H9 (cell line): ENCODE data around the gene MLLT3. TPM values are rescaled to one million over a fixed set of nuclear protein-coding genes. Genes with fewer than 3 reads are reported as not detected.

Experiments used
- DNase-seq: peaks from one replicate; pipeline ENCODE4 v3.0.0-alpha.2; 2017
- H2AFZ ChIP-seq: one replicate; pipeline ENCODE4 v1.6.1; 2013; ENCODE audit warnings: mild to moderate bottlenecking, low read length, control low read depth, moderate library complexity
- H2AK5ac ChIP-seq: 2 replicates; pipeline ENCODE4 v1.6.1; 2013; ENCODE audit warnings: low read length, control low read depth, mixed read lengths; ENCODE audit not compliant: insufficient read length
- H2BK120ac ChIP-seq: one replicate; pipeline ENCODE4 v1.6.1; 2013; ENCODE audit warnings: low read depth, mild to moderate bottlenecking, low read length, control low read depth, inconsistent platforms; ENCODE audit not compliant: poor library complexity, severe bottlenecking
- H2BK12ac ChIP-seq: 2 replicates; pipeline ENCODE4 v1.6.1; 2013; ENCODE audit warnings: low read length, control low read depth, mixed read lengths, low read depth; ENCODE audit not compliant: insufficient read length
- H2BK15ac ChIP-seq: 2 replicates; pipeline ENCODE4 v1.6.1; 2013; ENCODE audit warnings: low read depth, low read length, control low read depth
- H2BK20ac ChIP-seq: one replicate; pipeline ENCODE4 v1.6.1; 2013; ENCODE audit warnings: low read depth, mild to moderate bottlenecking, low read length, control low read depth, inconsistent platforms; ENCODE audit not compliant: poor library complexity, severe bottlenecking
- H2BK5ac ChIP-seq: 2 replicates; pipeline ENCODE4 v1.6.1; 2013; ENCODE audit warnings: low read length, control low read depth, mixed read lengths; ENCODE audit not compliant: insufficient read length
- H3K14ac ChIP-seq: 2 replicates; pipeline ENCODE4 v1.6.1; 2013; ENCODE audit warnings: low read length, control low read depth; ENCODE audit not compliant: insufficient read depth
- H3K18ac ChIP-seq: 2 replicates; pipeline ENCODE4 v1.6.1; 2013; ENCODE audit warnings: low read depth, mild to moderate bottlenecking, mixed read lengths, low read length, control low read depth; ENCODE audit not compliant: insufficient read length
- H3K23ac ChIP-seq: 2 replicates; pipeline ENCODE4 v1.6.1; 2013; ENCODE audit warnings: low read length, control low read depth, mixed read lengths, low read depth; ENCODE audit not compliant: insufficient read length
- H3K23me2 ChIP-seq: 2 replicates; pipeline ENCODE4 v1.6.1; 2013; ENCODE audit warnings: low read depth, mild to moderate bottlenecking, mixed read lengths, low read length, control low read depth; ENCODE audit not compliant: insufficient read length, poor library complexity, severe bottlenecking
- H3K27ac ChIP-seq: 2 replicates; pipeline ENCODE4 v1.5.1; 2013; ENCODE audit warnings: low read length, control low read depth, mixed read lengths, low read depth; ENCODE audit not compliant: insufficient read length
- H3K27me3 ChIP-seq: 2 replicates; pipeline ENCODE4 v1.6.1; 2013; ENCODE audit warnings: low read length, control low read depth, inconsistent platforms; ENCODE audit not compliant: insufficient read depth
- H3K4ac ChIP-seq: 2 replicates; pipeline ENCODE4 v1.6.1; 2013; ENCODE audit warnings: low read depth, mild to moderate bottlenecking, control low read depth, inconsistent platforms, low read length, moderate library complexity
- H3K4me1 ChIP-seq: 2 replicates; pipeline ENCODE4 v1.6.1; 2013; ENCODE audit warnings: low read length, control low read depth, inconsistent platforms; ENCODE audit not compliant: insufficient read depth
- H3K4me2 ChIP-seq: 2 replicates; pipeline ENCODE4 v1.6.1; 2013; ENCODE audit warnings: low read length, control low read depth, mixed read lengths; ENCODE audit not compliant: insufficient read length, insufficient read depth
- H3K56ac ChIP-seq: 2 replicates; pipeline ENCODE4 v1.6.1; 2013; ENCODE audit warnings: low read depth, mild to moderate bottlenecking, mixed read lengths, low read length, control low read depth; ENCODE audit not compliant: insufficient read length
- H3K79me1 ChIP-seq: 2 replicates; pipeline ENCODE4 v1.6.1; 2013; ENCODE audit warnings: low read depth, mild to moderate bottlenecking, moderate library complexity, low read length, control low read depth, inconsistent platforms; ENCODE audit not compliant: insufficient read depth, poor library complexity, severe bottlenecking
- H3K79me2 ChIP-seq: 2 replicates; pipeline ENCODE4 v1.6.1; 2013; ENCODE audit warnings: low read length, control low read depth, inconsistent platforms; ENCODE audit not compliant: insufficient read depth
- H3K9ac ChIP-seq: 2 replicates; pipeline ENCODE4 v1.6.1; 2013; ENCODE audit warnings: low read length, control low read depth, mixed read lengths; ENCODE audit not compliant: insufficient read length; ENCODE audit errors: extremely low read depth
- H3K9me3 ChIP-seq: one replicate; pipeline ENCODE4 v1.6.1; 2013; ENCODE audit warnings: low read depth, low read length, inconsistent platforms; ENCODE audit not compliant: control insufficient read depth
- H3T11ph ChIP-seq: one replicate; pipeline ENCODE4 v1.6.1; 2013; ENCODE audit warnings: mild to moderate bottlenecking, low read length, control low read depth, inconsistent platforms
- H4K20me1 ChIP-seq: one replicate; pipeline ENCODE4 v1.6.1; 2013; ENCODE audit not compliant: control insufficient read depth, insufficient read length, insufficient read depth
- H4K5ac ChIP-seq: 2 replicates; pipeline ENCODE4 v1.6.1; 2013; ENCODE audit warnings: low read depth, mild to moderate bottlenecking, mixed read lengths, low read length, control low read depth; ENCODE audit not compliant: insufficient read length
- H4K8ac ChIP-seq: replicated peaks from 2 replicates; pipeline ENCODE4 v1.6.1; 2013; ENCODE audit warnings: low read length, control low read depth, mixed read lengths, low read depth; ENCODE audit not compliant: insufficient read length
- H4K91ac ChIP-seq: 2 replicates; pipeline ENCODE4 v1.6.1; 2013; ENCODE audit warnings: low read depth, mild to moderate bottlenecking, moderate library complexity, mixed read lengths, low read length, control low read depth; ENCODE audit not compliant: insufficient read length
- H3K27ac Mint-ChIP-seq, 3 experiments: 2 replicates in 2 of 3; 3 replicates in 1 of 3; pipeline ENCODE4 v1.8.0; 2020 to 2021; ENCODE audit warnings: mixed read lengths in 3 of 3, mild to moderate bottlenecking in 1 of 3, moderate library complexity in 1 of 3
- H3K27me3 Mint-ChIP-seq: 2 replicates; pipeline ENCODE4 v1.8.0; 2021; ENCODE audit warnings: low read depth, mild to moderate bottlenecking, moderate library complexity, mixed read lengths
- H3K36me3 Mint-ChIP-seq, 3 experiments: 2 replicates in 2 of 3; 3 replicates in 1 of 3; pipeline ENCODE4 v1.8.0; 2020 to 2021; ENCODE audit warnings: low read depth in 3 of 3, mixed read lengths in 3 of 3; ENCODE audit not compliant: insufficient read depth in 1 of 3
- H3K4me1 Mint-ChIP-seq, 2 experiments: 2 replicates each; pipeline ENCODE4 v1.8.0; 2020; ENCODE audit warnings: mixed read lengths in 2 of 2
- H3K4me3 Mint-ChIP-seq, 2 experiments: 2 replicates in 1 of 2; 3 replicates in 1 of 2; pipeline ENCODE4 v1.8.0; 2020 to 2021; ENCODE audit warnings: mild to moderate bottlenecking in 2 of 2, mixed read lengths in 2 of 2, moderate library complexity in 1 of 2
- H3K9me3 Mint-ChIP-seq, 2 experiments: 2 replicates in 1 of 2; 3 replicates in 1 of 2; pipeline ENCODE4 v1.8.0; 2020; ENCODE audit warnings: mild to moderate bottlenecking in 2 of 2, mixed read lengths in 2 of 2, moderate library complexity in 1 of 2
- CTCF ChIP-seq: fragments of 200-600 bp; sonication (generic); conservative IDR thresholded peaks from 3 replicates; pipeline ENCODE4 v1.8.0; 2021; ENCODE audit warnings: antibody characterized with exemption, mild to moderate bottlenecking
- WGBS: extraction: QIAGEN DNeasy Blood & Tissue Kit; methylation state at CpG from one replicate; pipeline ENCODE4 v1.1.7; 2013; ENCODE audit warnings: missing lambda C conversion rate, low lambda C conversion rate, mixed read lengths; ENCODE audit not compliant: insufficient read length; ENCODE audit errors: extremely low coverage; 5-methylcytosine and 5-hydroxymethylcytosine counted together
- total RNA-seq: library from RNA; stranded (reverse); gene quantifications from 2 replicates; pipeline ENCODE4 v1.2.1, GENCODE V29; 2021

MLLT3 gene
- total RNA-seq, 1 experiment from 2014 or later: 3.9 TPM

GRCh38 chr9:20398536-20399338, 223.6 kb downstream of the MLLT3 start:
- Histone ChIP-seq H3K79me1 (no peaks in the 10 kb centered on the region), H3K79me2 (no peaks in the 10 kb centered on the region), H4K20me1 (no peaks in the 10 kb centered on the region), H4K5ac (no peak overlapping the region), H3K4me2 (no peak overlapping the region), H3K14ac (no peak overlapping the region), H3K9ac (no peak overlapping the region), H2BK12ac (no peak overlapping the region), H2BK15ac (no peak overlapping the region), H3K27me3 (no peaks in the 10 kb centered on the region), H3K4ac (no peak overlapping the region), H3K18ac (no peak overlapping the region), H4K8ac (no peak overlapping the region), H3K56ac (no peak overlapping the region), H3K23ac (no peak overlapping the region), H3K9me3 (no peaks in the 10 kb centered on the region), H4K91ac (no peak overlapping the region), H3K4me1 (no peaks in the 10 kb centered on the region), H2BK20ac (no peak overlapping the region), H3K27ac (no peak overlapping the region), H2BK120ac (no peak overlapping the region), H2AFZ (no peak overlapping the region), H3K23me2 (no peaks in the 10 kb centered on the region), H2AK5ac (no peak overlapping the region), H2BK5ac (no peak overlapping the region), H3T11ph (no peak overlapping the region)
- no peaks in the 10 kb centered on the region for H3K9me3 Mint-ChIP-seq
- no peaks in the 10 kb centered on the region for H3K36me3 Mint-ChIP-seq
- DNase-seq: no peak
- H3K4me3 Mint-ChIP-seq: no peak overlapping the region
- no peak overlapping the region; a peak in 1 of 7 replicates for H3K27ac Mint-ChIP-seq
- no CpG with 5 or more reads among the region's 8 CpGs for WGBS
- TF ChIP-seq CTCF: no peak
- peaks cover 21 to 31% of the 10 kb centered on the region in 2 experiments for H3K4me1 Mint-ChIP-seq
- H3K27me3 Mint-ChIP-seq: no peaks in the 10 kb centered on the region
